ENCODE data around the gene ZNF618. TPM values are rescaled to one million over a fixed set of nuclear protein-coding genes. Genes with fewer than 3 reads are reported as not detected.

The ZNF618 gene
- polyA plus RNA-seq, 1 of the 3 experiments (the other 2 are of a cell fraction) = 6.2 TPM

GRCh38 chr9:114037961-114038723, 162.0 kb downstream of the ZNF618 start:
- WGBS (ENCODE audit: low lambda C conversion rate) = 96% methylated on average over 19 of the region's 19 CpGs
- no peak overlapping the region for H3K4me3 ChIP-seq (ENCODE audit: low read depth in 2 of 2, low read length in 1 of 2)
- H2AFZ ChIP-seq (ENCODE audit: low read depth) = no peak overlapping the region
- H4K20me1 ChIP-seq (ENCODE audit: insufficient read depth) = no peaks in the 10 kb centered on the region
- peaks cover 27 to 50% of the 10 kb centered on the region in 2 experiments for H3K36me3 ChIP-seq (replicated peaks in 1 of 2; ENCODE audit: control insufficient read depth in 1 of 2, insufficient read depth in 2 of 2, low read length in 1 of 2)
- DNase-seq = no peak
- TF ChIP-seq NRF1 (IDR thresholded peaks at IDR 0.05; ENCODE audit: low read depth, low read length) (no peak), USF1 (IDR thresholded peaks at IDR 0.05; ENCODE audit: borderline replicate concordance, low read depth) (no peak), JUND (IDR thresholded peaks at IDR 0.05) (no peak), POLR2AphosphoS5 (IDR thresholded peaks at IDR 0.05; ENCODE audit: low read depth, low read length) (no peak)
- H3K27ac ChIP-seq (ENCODE audit: low read depth in 2 of 2, low read length in 1 of 2) = no peak overlapping the region
- no peaks in the 10 kb centered on the region for H3K27me3 ChIP-seq (ENCODE audit: insufficient read depth)
- H3K4me1 ChIP-seq (ENCODE audit: control insufficient read depth in 1 of 2, insufficient read depth in 2 of 2, low read depth in 1 of 2, low read length in 1 of 2) = no peaks in the 10 kb centered on the region; a peak in 1 of 4 replicates
- ChIA-PET POLR2A (no interaction called here), CTCF (interaction anchor here (0.6 to 2.3 kb wide), 5 partner anchors 9 to 301 kb away, joined by 3 to 12 read pairs (median 6); no protein-coding TSS in a partner anchor)
- H3F3A ChIP-seq (replicated peaks; ENCODE audit: insufficient read depth) = no peaks in the 10 kb centered on the region
- no peaks in the 10 kb centered on the region for H3K79me2 ChIP-seq (ENCODE audit: insufficient read depth)
- no peaks in the 10 kb centered on the region for H3K9me2 ChIP-seq
- H3K9ac ChIP-seq = no peak overlapping the region
- H3K9me3 ChIP-seq = no peaks in the 10 kb centered on the region
- no peak overlapping the region for H3K4me2 ChIP-seq

GRCh38 chr9:114038724-114039313, 162.7 kb downstream of the ZNF618 start:
- Histone ChIP-seq H3F3A (replicated peaks; ENCODE audit: insufficient read depth) (no peaks in the 10 kb centered on the region), H3K4me2 (no peak overlapping the region), H3K9me2 (no peaks in the 10 kb centered on the region), H3K4me1 (ENCODE audit: control insufficient read depth in 1 of 2, insufficient read depth in 2 of 2, low read depth in 1 of 2, low read length in 1 of 2) (no peaks in the 10 kb centered on the region; a peak in 1 of 4 replicates), H3K4me3 (ENCODE audit: low read depth in 2 of 2, low read length in 1 of 2) (no peak overlapping the region), H3K36me3 (replicated peaks in 1 of 2; ENCODE audit: control insufficient read depth in 1 of 2, insufficient read depth in 2 of 2, low read length in 1 of 2) (peaks cover 30 to 46% of the 10 kb centered on the region in 2 experiments), H3K79me2 (ENCODE audit: insufficient read depth) (no peaks in the 10 kb centered on the region), H3K9ac (no peak overlapping the region), H3K27me3 (ENCODE audit: insufficient read depth) (no peaks in the 10 kb centered on the region), H4K20me1 (ENCODE audit: insufficient read depth) (no peaks in the 10 kb centered on the region), H3K27ac (ENCODE audit: low read depth in 2 of 2, low read length in 1 of 2) (no peak overlapping the region), H2AFZ (ENCODE audit: low read depth) (no peak overlapping the region), H3K9me3 (no peaks in the 10 kb centered on the region)
- WGBS (ENCODE audit: low lambda C conversion rate) = 95% methylated on average over 13 of the region's 13 CpGs
- DNase-seq = no peak
- ChIA-PET POLR2A (no interaction called here), CTCF (interaction anchor here (0.7 to 2.3 kb wide), 4 partner anchors 13 to 302 kb away, joined by 3 to 12 read pairs (median 6); no protein-coding TSS in a partner anchor)
- TF ChIP-seq ZBTB33 (IDR thresholded peaks at IDR 0.05; ENCODE audit: borderline replicate concordance, low read depth) = no peak
- no peak for TF ChIP-seq CHD2 (IDR thresholded peaks at IDR 0.05; ENCODE audit: low read length, partially characterized antibody)
- TF ChIP-seq SIN3A (IDR thresholded peaks at IDR 0.05; ENCODE audit: borderline replicate concordance, low read depth, low read length) = no peak
- TF ChIP-seq USF2 (IDR thresholded peaks at IDR 0.05; ENCODE audit: borderline replicate concordance, low read depth, low read length) = no peak
- TF ChIP-seq FOXJ3 (CRISPR knock-in tag; IDR thresholded peaks at IDR 0.05) = no peak
- no peak for TF ChIP-seq EZH2phosphoT487 (IDR thresholded peaks at IDR 0.05; ENCODE audit: borderline replicate concordance, low read depth)
- TF ChIP-seq YY1 (IDR thresholded peaks at IDR 0.05; ENCODE audit: low read depth) = no peak
- TF ChIP-seq EP300 (IDR thresholded peaks at IDR 0.05; ENCODE audit: borderline replicate concordance in 1 of 2, low read depth in 1 of 2, low read length in 1 of 2) = no peak
- no peak for TF ChIP-seq REST (IDR thresholded peaks at IDR 0.05; ENCODE audit: low read depth, low read length)
- no peak for TF ChIP-seq RAD21 (IDR thresholded peaks at IDR 0.05; ENCODE audit: low read length)
- TF ChIP-seq USF1 (IDR thresholded peaks at IDR 0.05; ENCODE audit: borderline replicate concordance, low read depth) = no peak
- no peak for TF ChIP-seq NFIC (IDR thresholded peaks at IDR 0.05; ENCODE audit: borderline replicate concordance)
- no peak for TF ChIP-seq RFX5 (IDR thresholded peaks at IDR 0.05; ENCODE audit: low read length)
